ENCODE data around the gene STAMBPL1.

STAMBPL1 gene

DNA sequence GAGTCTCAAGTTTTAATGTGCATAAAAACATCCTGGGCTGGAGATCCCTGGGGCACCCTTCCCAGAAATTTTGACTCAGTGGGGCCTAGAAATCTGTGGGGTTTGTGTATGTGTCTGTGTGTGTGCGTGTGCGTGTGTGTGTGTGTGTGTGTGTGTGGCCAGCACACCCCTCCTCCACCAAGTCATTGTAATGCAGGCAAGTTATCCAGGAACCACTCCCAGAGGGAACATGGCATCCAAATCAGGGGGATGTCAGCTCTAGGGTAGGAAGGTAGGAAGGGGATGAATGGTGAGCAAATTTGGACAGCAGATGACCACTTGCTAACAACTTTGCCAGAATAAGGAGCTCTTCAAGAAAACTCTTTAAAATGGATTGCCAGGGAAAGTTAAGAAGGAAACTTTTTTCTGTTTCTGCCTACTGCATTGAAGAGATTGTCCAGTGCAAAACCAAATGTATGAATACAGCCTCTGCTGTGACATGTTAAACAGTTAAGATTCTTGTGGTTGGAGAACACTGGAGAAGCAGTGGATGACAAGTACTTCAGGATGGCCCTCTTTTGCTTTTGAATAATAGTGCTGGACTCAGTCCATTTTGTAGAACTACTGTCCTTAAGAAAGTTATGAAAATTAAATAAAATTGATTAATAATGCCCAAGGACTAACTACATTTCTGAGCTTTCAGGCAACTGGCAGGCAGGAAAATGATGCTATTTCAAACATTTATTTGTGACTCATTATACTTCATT, 12.3 kb downstream of the STAMBPL1 start:
- DNase-seq (ENCODE audit: low read depth, low spot score) = peak; percentile 46

GRCh38 chr10:88893611-88894010, 13.6 kb downstream of the STAMBPL1 start:
- no peak for DNase-seq (ENCODE audit: low read depth, low spot score)

GRCh38 chr10:88895250-88895649, 15.2 kb downstream of the STAMBPL1 start:
- no peak for DNase-seq (ENCODE audit: low read depth, low spot score)

GRCh38 chr10:88896372-88896993, 16.4 kb downstream of the STAMBPL1 start:
- no peak for DNase-seq (ENCODE audit: low read depth, low spot score)

GRCh38 chr10:88896994-88897853, 17.2 kb downstream of the STAMBPL1 start:
- peak; percentile 6 for DNase-seq (ENCODE audit: low read depth, low spot score)

DNA sequence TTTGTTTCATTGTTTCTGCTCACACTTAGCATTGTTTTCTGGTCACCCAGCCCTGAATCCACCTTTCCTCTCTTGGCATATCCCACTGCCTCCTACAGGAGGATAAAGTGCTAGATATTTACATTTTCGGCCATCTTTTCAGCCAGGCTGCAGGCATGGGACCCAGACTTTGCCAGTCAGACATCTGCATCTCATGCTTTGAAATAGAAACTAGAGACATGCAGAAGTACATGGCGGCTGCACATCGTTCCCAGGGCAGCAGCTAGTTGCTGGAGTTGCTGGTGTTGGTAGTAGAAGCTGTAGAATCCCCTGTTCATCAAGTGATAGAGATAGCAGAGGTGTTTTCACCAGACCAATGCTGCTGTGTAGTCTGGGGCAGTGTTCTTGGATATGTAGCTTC, 18.7 kb downstream of the STAMBPL1 start:
- no peak for DNase-seq (ENCODE audit: low read depth, low spot score)

- no peak for DNase-seq (ENCODE audit: low read depth, low spot score)
Measured at GRCh38 chr10:88899886-88900285, 19.8 kb downstream of the STAMBPL1 start.

GRCh38 chr10:88901206-88901983, 21.4 kb downstream of the STAMBPL1 start:
- DNase-seq (ENCODE audit: low read depth, low spot score) = no peak

GRCh38 chr10:88901984-88902789, 22.1 kb downstream of the STAMBPL1 start:
- DNase-seq (ENCODE audit: low read depth, low spot score) = no peak

DNA sequence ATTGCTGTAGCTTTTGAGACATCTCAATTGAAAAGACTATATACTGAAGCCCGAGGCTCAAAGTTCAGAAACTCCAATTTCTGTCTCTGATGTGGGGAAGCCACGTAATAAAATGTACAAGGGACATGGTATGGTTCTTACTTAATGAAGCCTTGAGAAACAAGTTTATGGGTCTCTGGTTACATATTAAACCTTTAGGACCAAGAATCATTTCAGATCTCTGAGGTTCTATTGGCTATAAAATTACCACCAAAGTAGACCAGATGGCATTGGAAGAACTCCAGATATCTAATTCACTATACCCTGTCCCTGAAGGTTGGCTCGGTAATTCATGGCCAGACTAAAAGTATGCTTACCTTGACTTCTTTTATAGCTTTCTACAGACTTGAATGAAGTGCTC, 23.7 kb downstream of the STAMBPL1 start:
- no peak for DNase-seq (ENCODE audit: low read depth, low spot score)

GRCh38 chr10:88906921-88907320, 26.9 kb downstream of the STAMBPL1 start:
- DNase-seq (ENCODE audit: low read depth, low spot score) = no peak

GRCh38 chr10:88908194-88908593, 28.1 kb downstream of the STAMBPL1 start:
- DNase-seq (ENCODE audit: low read depth, low spot score) = no peak

GRCh38 chr10:88911116-88911515, 31.1 kb downstream of the STAMBPL1 start:
- DNase-seq (ENCODE audit: low read depth, low spot score) = no peak

GRCh38 chr10:88911851-88912250, 31.8 kb downstream of the STAMBPL1 start:
- DNase-seq (ENCODE audit: low read depth, low spot score) = no peak

DNA sequence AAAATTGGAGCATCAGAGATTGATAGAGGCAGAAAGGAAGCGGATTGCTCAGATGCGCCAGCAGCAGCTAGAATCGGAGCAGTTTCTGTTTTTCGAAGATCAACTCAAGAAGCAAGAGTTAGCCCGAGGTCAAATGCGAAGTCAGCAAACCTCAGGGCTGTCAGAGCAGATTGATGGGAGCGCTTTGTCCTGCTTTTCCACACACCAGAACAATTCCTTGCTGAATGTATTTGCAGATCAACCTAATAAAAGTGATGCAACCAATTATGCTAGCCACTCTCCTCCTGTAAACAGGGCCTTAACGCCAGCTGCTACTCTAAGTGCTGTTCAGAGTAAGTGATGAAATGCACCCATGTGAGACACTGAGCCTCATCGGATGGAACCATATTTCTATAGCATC, 33.1 kb downstream of the STAMBPL1 start:
- DNase-seq (ENCODE audit: low read depth, low spot score) = no peak

DNA sequence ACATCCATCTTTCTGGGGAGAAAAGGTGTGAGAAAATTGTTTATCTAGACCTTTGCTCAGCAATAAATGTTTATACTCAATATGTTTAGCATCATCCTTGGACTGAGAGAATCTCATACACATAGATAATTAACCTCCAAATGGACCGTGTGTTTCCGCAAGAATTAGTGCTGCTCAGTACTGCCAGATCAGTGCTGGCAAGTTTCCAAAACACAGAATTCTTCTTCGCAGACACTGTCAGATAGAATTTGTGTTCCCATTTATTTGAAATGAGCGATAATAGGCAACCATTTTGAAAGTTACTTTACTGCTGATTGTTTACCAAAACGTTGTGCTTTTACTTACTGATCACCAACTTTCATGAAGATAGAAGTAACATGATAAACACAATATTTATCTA, 33.7 kb downstream of the STAMBPL1 start:
- no peak for DNase-seq (ENCODE audit: low read depth, low spot score)

GRCh38 chr10:88915781-88916180, 35.7 kb downstream of the STAMBPL1 start:
- DNase-seq (ENCODE audit: low read depth, low spot score) = no peak

GRCh38 chr10:88916231-88916630, 36.2 kb downstream of the STAMBPL1 start:
- DNase-seq (ENCODE audit: low read depth, low spot score) = no peak

GRCh38 chr10:88916986-88917385, 36.9 kb downstream of the STAMBPL1 start:
- no peak for DNase-seq (ENCODE audit: low read depth, low spot score)

- no peak for DNase-seq (ENCODE audit: low read depth, low spot score)
Measured at GRCh38 chr10:88918191-88918905, 38.3 kb downstream of the STAMBPL1 start.
